Activated naive CD8-positive, alpha-beta T cell treated with anti-CD3 and anti-CD28 coated beads for 36 hours (primary cell): Measurements from ENCODE around the gene HPD. TPM values are rescaled to one million over a fixed set of nuclear protein-coding genes. Genes with fewer than 3 reads are reported as not detected.
A peak's percentile ranks its signal among the peaks of the same experiment; 100 is the strongest.
"Not testable (repeated sequence)": the region's sequence is repeated elsewhere in the genome, so short reads cannot be mapped to it uniquely, and the experiment has no call there.

Source experiments
- DNase-seq: peaks from one replicate; pipeline ENCODE4 v3.0.0; 2021
- H3K27ac Mint-ChIP-seq: one replicate; pipeline ENCODE4 v1.8.0; 2022; ENCODE audit warnings: mild to moderate bottlenecking, moderate library complexity, mixed read lengths
- H3K27me3 Mint-ChIP-seq: one replicate; pipeline ENCODE4 v1.8.0; 2022; ENCODE audit warnings: mild to moderate bottlenecking, mixed read lengths
- H3K36me3 Mint-ChIP-seq: one replicate; pipeline ENCODE4 v1.8.0; 2021; ENCODE audit warnings: mild to moderate bottlenecking, mixed read lengths
- H3K4me1 Mint-ChIP-seq: one replicate; pipeline ENCODE4 v1.8.0; 2021; ENCODE audit warnings: mixed read lengths
- H3K4me3 Mint-ChIP-seq: one replicate; pipeline ENCODE4 v1.8.0; 2022; ENCODE audit warnings: mild to moderate bottlenecking, moderate library complexity, mixed read lengths
- H3K9me3 Mint-ChIP-seq: one replicate; pipeline ENCODE4 v1.8.0; 2022; ENCODE audit warnings: mixed read lengths
- total RNA-seq, 2 experiments: library from RNA; stranded (reverse); gene quantifications; one replicate each; pipeline ENCODE4 v1.2.3, GENCODE V29; 2021

The HPD gene
- total RNA-seq = not detected

GRCh38 chr12:121858662-121859572 is at the start of gene HPD:
TSS of gene HPD (minus strand) at chr12:121858859. CDS start at chr12:121858823, 36 bp downstream.
- DNase-seq = no peak
- Mint-ChIP-seq H3K4me3 (no peak within 1 kb of the TSS), H3K9me3 (no peaks in the 10 kb centered on the region), H3K27ac (no peak within 1 kb of the TSS), H3K36me3 (no peaks in the 10 kb centered on the region), H3K27me3 (no peaks in the 10 kb centered on the region), H3K4me1 (no peaks in the 10 kb centered on the region)

DNA sequence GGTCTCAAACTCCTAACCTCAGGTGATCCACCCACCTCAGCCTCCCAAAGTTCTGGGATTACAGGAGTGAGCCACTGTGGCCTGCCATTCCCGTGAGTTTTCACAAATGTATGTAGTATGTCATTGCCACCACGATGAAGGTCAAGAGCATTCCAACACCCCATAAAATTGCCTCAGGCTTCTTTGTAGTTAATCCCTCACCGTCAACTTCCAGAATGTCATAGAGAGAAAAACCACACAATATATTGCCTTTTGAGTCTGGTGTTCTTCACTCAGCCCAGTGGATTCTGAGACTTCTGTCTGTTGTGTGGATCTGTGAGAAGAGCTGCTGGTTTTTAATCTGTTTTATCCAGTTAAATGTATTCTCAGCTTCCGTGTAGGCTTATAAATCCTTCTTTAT is 47.1 kb upstream of the HPD start:
- peaks cover 26% of the 10 kb centered on the region for H3K36me3 Mint-ChIP-seq
- no peaks in the 10 kb centered on the region for H3K27me3 Mint-ChIP-seq
- peak overlapping the region; percentile 66 for H3K27ac Mint-ChIP-seq
- no peak overlapping the region for H3K4me3 Mint-ChIP-seq
- no peak for DNase-seq
- H3K9me3 Mint-ChIP-seq = no peaks in the 10 kb centered on the region
- H3K4me1 Mint-ChIP-seq = peaks cover 12% of the 10 kb centered on the region

GRCh38 chr12:121903202-121903601 is 44.5 kb upstream of the HPD start:
- Mint-ChIP-seq H3K36me3 (peaks cover 15% of the 10 kb centered on the region), H3K27ac (no peak overlapping the region)

DNA sequence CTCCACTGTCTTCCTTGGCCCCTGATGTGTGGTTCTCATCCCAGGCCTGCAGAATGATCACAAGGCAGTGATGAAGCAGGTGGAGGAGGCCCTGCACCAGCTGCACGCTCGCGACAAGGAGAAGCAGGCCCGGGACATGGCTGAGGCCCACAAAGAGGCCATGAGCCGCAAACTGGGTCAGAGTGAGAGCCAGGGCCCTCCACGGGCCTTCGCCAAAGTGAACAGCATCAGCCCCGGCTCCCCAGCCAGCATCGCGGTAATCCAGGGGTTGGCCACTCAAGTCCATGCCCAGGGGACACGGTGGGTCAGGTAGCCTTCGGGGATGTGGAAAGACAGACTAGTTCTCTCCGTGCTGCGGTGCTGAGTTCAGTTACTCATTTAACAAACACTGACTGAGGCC is 40.9 kb upstream of the HPD start:
- Mint-ChIP-seq H3K4me3 (no peak overlapping the region), H3K27me3 (no peaks in the 10 kb centered on the region), H3K36me3 (peaks cover 20% of the 10 kb centered on the region), H3K27ac (no peak overlapping the region), H3K9me3 (no peaks in the 10 kb centered on the region), H3K4me1 (peaks cover 7% of the 10 kb centered on the region)
- no peak for DNase-seq

More at GRCh38 chr12:121903202-121903601, 44.5 kb upstream of the HPD start:
- Mint-ChIP-seq H3K4me3 (no peak overlapping the region), H3K4me1 (peaks cover 5% of the 10 kb centered on the region), H3K27me3 (no peaks in the 10 kb centered on the region), H3K9me3 (no peaks in the 10 kb centered on the region)
- DNase-seq = no peak

- DNase-seq = no peak
- H3K9me3 Mint-ChIP-seq = no peaks in the 10 kb centered on the region
- peaks cover 26% of the 10 kb centered on the region for H3K36me3 Mint-ChIP-seq
- no peak overlapping the region for H3K4me3 Mint-ChIP-seq
- H3K4me1 Mint-ChIP-seq = peaks cover 18% of the 10 kb centered on the region
- no peak overlapping the region for H3K27ac Mint-ChIP-seq
- no peaks in the 10 kb centered on the region for H3K27me3 Mint-ChIP-seq
Measured at GRCh38 chr12:121898287-121898686, 39.6 kb upstream of the HPD start.

GRCh38 chr12:121894633-121895032 is 36.0 kb upstream of the HPD start:
- H3K36me3 Mint-ChIP-seq = peaks cover 21% of the 10 kb centered on the region
- peaks cover 34% of the 10 kb centered on the region for H3K4me1 Mint-ChIP-seq
- no peaks in the 10 kb centered on the region for H3K9me3 Mint-ChIP-seq
- no peak overlapping the region for H3K4me3 Mint-ChIP-seq
- H3K27ac Mint-ChIP-seq = no peak overlapping the region
- H3K27me3 Mint-ChIP-seq = no peaks in the 10 kb centered on the region
- no peak for DNase-seq

DNA sequence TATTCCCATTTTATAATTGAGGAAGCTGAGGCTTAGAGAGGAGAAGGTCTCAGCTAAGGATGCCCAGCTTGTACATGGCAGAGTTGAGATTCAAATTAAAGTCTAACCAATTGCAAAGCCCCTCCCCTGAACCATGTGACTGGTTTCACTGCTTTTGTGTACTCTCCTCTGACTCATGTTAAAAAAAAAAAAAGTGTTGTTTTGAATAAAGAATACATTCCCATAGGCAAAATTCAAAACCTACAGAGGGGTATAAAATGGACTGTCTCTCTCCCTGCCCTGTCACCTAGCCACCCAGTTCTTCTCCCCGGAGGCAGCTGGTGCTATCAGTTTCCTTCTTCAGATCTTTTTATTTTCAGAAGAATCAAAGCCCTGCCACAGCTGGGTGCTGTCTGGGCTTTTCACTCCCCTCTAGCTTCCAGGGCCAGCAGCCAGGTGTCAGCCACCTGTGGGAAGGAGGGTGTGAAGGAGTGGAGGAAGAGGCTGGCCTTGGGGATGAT is 35.4 kb upstream of the HPD start:
- peak overlapping the region; percentile 22 for H3K4me3 Mint-ChIP-seq
- H3K36me3 Mint-ChIP-seq = peaks cover 23% of the 10 kb centered on the region

DNA sequence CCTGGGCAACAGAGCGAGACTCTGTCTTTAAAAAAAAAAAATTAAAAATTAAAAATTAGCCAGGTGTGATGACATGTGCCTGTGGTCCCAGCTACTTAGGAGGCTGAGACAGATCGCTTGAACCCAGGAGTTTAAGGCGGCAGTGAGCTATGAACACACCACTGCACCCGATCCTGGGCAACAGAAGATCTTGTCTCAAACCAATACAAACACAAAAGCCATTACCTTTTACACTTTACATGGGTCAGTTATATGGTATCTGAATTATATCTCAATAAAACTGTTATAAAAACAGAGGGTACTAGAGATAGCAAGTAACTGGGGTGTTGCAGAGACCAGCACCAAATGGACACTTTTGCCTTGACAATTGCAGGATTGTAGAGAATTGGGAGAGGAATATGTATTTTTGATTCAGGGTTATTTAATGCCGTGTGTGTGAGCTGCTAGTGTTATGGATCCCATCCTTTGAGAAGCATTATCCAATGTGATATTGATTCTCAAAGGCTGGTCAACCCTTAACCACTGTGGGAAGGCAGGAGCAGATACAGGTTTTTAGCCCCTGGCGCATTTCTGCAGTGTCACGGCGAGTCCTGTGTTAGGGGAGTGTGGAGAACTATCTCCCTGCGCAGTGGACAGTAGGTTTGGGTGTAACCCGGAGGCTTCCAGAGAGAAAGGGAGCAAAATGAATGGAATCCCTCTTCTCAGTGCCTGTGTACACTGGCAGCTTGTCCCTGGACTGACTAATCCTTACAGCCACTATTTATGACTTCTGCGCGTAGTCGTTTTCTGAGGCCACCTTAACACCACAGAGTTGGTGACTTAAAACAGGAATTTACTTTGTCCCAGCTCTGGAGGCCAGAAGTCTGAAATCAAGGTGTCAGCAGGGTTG is 34.3 kb upstream of the HPD start:
- no peak overlapping the region for H3K4me3 Mint-ChIP-seq
- no peaks in the 10 kb centered on the region for H3K9me3 Mint-ChIP-seq
- H3K4me1 Mint-ChIP-seq = peaks cover 43% of the 10 kb centered on the region
- H3K27me3 Mint-ChIP-seq = no peaks in the 10 kb centered on the region
- peak overlapping the region; percentile 25 for H3K27ac Mint-ChIP-seq
- H3K36me3 Mint-ChIP-seq = peaks cover 23% of the 10 kb centered on the region
- DNase-seq = no peak

More for the DNA sequence above, 35.4 kb upstream of the HPD start:
- Mint-ChIP-seq H3K27ac (peak overlapping the region; percentile 89), H3K27me3 (no peaks in the 10 kb centered on the region), H3K4me1 (peaks cover 38% of the 10 kb centered on the region), H3K9me3 (no peaks in the 10 kb centered on the region)
- DNase-seq = no peak

DNA sequence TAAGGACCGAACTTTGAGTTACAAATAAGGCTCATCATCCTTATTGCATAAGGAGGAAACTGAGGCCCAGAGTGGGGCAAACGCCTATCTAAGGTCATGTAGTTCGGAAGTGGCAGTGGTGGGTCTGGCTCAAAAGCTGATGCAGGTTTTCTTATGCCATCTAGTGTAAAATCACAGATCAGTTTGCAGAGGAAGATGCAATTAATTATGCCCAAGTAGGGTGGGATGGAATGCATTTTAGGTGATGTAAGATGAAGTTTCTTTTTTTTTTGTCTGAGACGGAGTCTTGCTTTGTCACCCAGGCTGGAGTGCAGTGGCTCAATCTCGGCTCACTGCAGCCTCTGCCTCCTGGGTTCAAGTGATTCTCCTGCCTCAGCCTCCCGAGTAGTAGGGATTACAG is 31.0 kb upstream of the HPD start:
- H3K9me3 Mint-ChIP-seq, DNase-seq, H3K27me3 Mint-ChIP-seq: not testable (repeated sequence)
- peaks cover 14% of the 10 kb centered on the region for H3K36me3 Mint-ChIP-seq
- peak overlapping the region; percentile 99 for H3K4me3 Mint-ChIP-seq
- H3K27ac Mint-ChIP-seq = peak overlapping the region; percentile 96
- H3K4me1 Mint-ChIP-seq = peaks cover 44% of the 10 kb centered on the region

- H3K27me3 Mint-ChIP-seq = no peaks in the 10 kb centered on the region
- peak overlapping the region; percentile 96 for H3K27ac Mint-ChIP-seq
- H3K36me3 Mint-ChIP-seq = peaks cover 13% of the 10 kb centered on the region
- H3K4me1 Mint-ChIP-seq = peaks cover 43% of the 10 kb centered on the region
- no peak for DNase-seq
- H3K4me3 Mint-ChIP-seq = peak overlapping the region; percentile 99
- no peaks in the 10 kb centered on the region for H3K9me3 Mint-ChIP-seq
Measured at GRCh38 chr12:121889274-121889624, 30.6 kb upstream of the HPD start.

DNA sequence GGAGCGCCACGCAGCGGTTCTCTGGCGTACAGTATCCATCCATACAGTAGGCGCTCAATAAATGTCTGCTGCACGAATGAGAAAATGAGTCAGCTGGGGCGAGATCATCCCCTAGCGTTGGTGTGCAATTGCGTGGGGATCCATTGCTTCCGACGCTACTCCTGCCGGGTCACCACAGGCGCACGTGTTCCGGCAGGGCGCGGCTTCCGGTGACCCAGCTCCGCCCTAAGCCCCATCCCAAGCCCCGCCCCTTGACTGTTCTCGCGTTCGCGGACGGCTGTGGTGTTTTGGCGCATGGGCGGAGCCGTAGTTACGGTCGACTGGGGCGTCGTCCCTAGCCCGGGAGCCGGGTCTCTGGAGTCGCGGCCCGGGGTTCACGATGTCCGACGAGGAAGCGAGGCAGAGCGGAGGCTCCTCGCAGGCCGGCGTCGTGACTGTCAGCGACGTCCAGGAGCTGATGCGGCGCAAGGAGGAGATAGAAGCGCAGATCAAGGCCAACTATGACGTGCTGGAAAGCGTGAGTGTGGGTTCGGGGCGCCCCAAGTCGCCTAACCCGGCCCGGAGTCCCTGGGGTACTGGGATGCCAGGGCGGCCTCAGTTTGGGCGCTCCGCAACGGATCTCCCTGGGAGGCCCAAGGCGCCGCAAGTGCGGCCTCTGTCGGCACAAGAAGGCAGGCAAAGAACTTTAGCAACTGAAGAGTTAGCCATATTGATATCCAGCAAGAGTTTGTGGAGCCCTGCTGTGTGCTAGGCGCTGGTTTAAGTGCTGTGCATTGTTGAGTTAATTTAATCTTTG is 30.0 kb upstream of the HPD start, which contains the start of gene PSMD9:
PSMD9 (plus strand) TSS at position 313 of the 796 bp plus-strand sequence; CDS start at position 380, 67 bp downstream.
- Mint-ChIP-seq H3K36me3 (peaks cover 7% of the 10 kb centered on the region), H3K4me1 (peaks cover 37% of the 10 kb centered on the region), H3K27me3 (no peaks in the 10 kb centered on the region), H3K27ac (peak within 1 kb of the TSS; percentile 96), H3K9me3 (no peaks in the 10 kb centered on the region), H3K4me3 (peak within 1 kb of the TSS; percentile 99)
- peak; percentile 99 for DNase-seq

GRCh38 chr12:121888083-121888477 is 29.4 kb upstream of the HPD start:
- H3K9me3 Mint-ChIP-seq = no peaks in the 10 kb centered on the region
- peak overlapping the region; percentile 99 for H3K4me3 Mint-ChIP-seq
- peaks cover 32% of the 10 kb centered on the region for H3K4me1 Mint-ChIP-seq
- no peaks in the 10 kb centered on the region for H3K27me3 Mint-ChIP-seq
- DNase-seq = no peak
- H3K27ac Mint-ChIP-seq = peak overlapping the region; percentile 96
- H3K36me3 Mint-ChIP-seq = peaks cover 7% of the 10 kb centered on the region

GRCh38 chr12:121885129-121885528 is 26.5 kb upstream of the HPD start:
- H3K4me1 Mint-ChIP-seq = peaks cover 18% of the 10 kb centered on the region
- not testable (repeated sequence) for DNase-seq

GRCh38 chr12:121883315-121883660 is 24.6 kb upstream of the HPD start:
- no peak overlapping the region for H3K4me3 Mint-ChIP-seq
- no peak overlapping the region for H3K27ac Mint-ChIP-seq
- H3K27me3 Mint-ChIP-seq = no peaks in the 10 kb centered on the region
- peaks cover 8% of the 10 kb centered on the region for H3K4me1 Mint-ChIP-seq
- no peaks in the 10 kb centered on the region for H3K9me3 Mint-ChIP-seq
- no peak for DNase-seq
- no peaks in the 10 kb centered on the region for H3K36me3 Mint-ChIP-seq

More at GRCh38 chr12:121885129-121885528, 26.5 kb upstream of the HPD start:
- not testable (repeated sequence) for H3K9me3 Mint-ChIP-seq, H3K27ac Mint-ChIP-seq, H3K36me3 Mint-ChIP-seq, H3K27me3 Mint-ChIP-seq, H3K4me3 Mint-ChIP-seq
